ENCODE results near the gene OSM.

The OSM gene

DNA sequence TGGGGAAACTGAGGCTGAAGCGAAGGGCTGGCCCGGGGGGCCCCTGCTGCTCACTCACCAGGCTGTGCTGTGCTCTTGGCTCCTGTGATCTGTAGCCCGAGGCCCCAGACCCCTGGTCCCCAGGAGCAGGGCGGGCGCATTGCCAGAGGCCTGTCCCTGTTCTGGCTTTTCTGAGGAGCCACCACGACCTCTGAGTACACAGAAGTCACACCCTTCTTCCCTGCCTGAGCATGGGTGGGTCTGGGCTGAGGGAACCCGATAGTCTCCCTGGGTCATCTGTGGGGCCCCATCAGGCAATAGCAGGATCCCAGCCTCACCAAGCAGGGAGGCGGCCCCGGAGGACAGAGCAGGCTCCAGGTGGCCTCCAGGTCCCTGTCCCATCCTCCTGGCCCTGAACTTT is 17.5 kb upstream of the OSM start:
- no peak for DNase-seq

DNA sequence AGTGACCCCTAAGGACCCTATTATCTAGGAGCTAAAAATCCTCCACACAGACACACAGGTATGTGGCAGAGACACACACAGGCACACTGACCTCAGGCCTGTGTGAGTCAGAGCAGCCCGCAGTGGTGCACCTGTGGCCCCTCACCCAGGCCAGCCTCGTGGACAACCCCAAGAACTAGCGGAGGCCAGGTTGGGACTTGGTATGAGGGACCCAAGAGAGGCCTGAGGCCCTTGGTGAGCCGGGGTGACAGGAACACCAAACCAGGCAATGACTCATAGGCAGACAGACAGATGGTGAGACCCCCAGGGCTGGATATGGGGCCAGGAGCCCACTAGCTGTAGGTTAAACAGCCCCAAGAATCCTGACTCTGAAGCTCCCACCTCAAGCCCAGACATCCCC is 16.7 kb upstream of the OSM start:
- DNase-seq = no peak

DNA sequence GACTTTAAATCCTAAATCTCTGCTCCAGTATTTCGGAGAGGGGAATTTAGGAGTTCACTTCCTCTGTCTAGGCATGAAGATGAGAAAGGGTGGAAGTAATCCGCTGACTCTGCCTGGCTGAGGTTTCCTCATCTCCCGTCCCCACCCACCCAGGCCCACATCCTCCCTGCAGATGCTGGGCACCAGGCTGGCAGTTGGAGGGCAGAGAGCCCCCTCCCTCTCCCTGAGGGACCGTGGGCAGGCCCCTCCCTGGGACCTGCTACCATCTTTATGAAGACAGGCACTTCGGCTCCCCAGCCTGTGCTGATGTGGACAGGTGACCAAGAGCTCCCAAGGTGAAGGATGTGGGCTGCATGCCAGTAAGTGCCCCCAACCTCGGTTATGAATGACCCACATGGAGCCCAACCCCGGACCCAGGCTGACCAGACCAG is 16.0 kb upstream of the OSM start:
- no peak for DNase-seq

DNA sequence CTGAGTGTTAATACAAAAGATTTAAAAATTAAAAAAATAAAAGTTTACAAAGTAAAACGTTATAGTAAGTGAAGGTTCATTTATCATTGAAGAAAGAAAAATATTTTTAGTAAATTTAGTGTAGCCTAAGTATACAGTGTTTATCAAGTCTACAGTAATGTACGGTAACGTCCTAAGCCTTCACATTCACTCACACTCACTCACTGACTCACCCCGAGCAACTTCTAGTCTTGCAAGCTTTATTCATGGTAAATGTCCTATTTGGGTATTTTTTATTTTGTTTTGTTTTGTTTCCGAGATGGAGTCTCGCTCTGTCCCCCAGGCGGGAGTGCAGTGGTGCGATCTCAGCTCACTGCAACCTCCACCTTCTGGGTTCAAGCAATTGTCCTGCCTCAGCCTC is 13.9 kb upstream of the OSM start:
- DNase-seq = no peak

DNA sequence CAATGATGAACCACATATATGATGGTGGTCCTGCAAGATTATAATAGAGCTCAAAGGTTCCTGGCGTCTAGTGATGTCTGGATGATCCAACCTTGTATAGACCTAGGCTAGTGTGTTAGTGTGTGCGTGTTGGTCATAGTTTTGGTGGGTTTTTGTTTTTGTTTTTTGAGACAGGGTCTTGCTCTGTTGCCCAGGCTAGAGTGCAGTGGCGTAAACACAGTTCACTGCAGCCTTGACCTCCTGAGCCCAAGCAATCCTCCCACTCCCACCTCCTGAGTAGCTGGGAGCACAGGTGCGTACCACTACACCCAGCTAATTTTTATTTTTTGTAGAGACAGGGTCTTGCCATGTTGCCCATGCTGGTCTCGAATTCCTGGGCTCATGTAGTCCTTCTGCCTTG is 13.3 kb upstream of the OSM start:
- no peak for DNase-seq

DNA sequence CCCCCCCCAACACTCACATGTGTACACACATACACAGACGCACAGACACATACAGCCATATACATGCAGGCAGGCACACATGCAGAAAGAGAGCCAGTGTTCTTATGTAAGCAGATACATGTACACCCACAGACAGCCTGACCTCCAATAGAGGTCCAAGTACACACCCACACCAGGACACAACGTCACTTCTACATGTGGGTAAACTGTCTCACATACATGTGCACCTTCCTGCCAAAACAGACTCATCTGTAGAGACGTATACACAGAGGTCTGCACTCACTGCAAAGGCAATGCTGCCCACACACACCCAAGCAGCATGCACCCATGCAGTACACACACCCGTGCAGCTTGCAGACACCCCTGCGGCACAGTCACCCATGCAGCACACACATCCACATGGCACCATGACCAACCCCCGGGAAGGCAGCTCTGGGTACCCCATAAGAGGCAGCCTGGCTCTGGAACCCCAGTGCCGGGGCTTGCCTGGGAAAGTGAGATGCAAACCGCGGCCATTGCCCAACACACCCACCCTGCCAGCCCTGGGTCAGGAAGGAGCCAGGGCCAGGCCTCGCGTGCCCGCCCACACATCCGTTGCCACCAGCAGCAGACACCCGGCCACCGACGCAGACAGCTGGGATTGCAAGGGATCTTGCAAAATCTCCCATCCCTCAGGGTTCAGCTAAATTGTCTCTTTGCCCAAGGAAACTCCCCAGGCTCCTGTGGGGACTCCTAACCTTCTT is 12.6 kb upstream of the OSM start:
- no peak for DNase-seq

DNA sequence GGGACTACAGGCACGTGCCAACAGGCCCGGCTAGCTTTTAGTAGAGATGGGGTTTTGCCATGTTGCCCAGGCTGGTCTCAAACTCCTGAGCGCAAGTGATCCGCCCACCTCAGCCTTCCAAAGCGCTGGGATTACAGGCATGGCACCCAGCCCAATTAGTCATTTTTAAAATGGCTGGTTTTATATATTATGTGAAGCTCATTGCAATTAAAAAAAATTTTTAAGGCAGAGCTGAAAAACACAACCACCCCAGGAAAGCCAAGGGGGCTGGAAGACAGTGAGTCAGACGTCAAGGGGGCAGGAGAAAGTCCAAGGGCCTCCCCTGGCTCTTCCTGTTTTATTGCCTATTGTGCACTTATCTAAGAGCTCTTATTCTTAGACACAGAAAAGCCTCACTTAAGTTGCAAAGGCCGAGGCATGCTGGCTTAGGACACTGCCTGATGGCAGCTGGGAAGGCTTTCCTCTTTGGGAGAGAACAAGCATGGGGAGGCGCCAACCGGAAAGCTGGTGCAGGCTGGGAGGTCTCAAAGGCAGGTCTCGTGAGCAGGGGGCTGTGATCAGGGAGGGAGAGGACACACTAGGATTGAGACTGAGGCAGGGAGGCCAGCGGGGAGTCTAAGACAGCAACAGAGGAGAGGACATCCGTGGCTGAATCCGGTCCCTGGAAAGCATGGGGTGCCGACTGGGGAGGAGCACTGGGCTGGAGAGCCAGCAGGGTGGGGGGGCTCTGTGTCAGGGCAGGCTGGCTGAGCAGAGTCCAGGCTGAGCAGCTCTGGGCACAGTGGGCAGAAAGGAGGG is 11.1 kb upstream of the OSM start:
- no peak for DNase-seq

DNA sequence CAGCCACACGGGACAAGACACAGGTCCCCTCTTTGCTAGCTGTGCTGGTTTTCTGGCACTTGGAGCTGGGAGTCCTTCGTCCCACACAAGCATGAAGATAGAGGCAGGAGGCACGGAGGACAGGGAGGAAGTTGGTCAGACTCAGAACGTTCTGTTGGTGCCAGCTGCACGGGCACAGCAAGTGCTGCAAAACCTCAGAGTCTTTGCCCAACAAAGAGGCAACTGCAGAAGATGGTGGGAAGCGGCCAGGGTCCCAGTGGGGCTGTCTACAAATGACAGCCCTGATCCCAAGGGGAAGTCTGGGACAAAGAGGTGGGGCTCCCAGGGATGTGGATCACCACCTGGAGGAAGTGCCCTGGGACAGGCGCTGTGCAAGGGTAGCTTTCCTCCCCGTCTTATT is 9.4 kb upstream of the OSM start:
- DNase-seq = no peak

DNA sequence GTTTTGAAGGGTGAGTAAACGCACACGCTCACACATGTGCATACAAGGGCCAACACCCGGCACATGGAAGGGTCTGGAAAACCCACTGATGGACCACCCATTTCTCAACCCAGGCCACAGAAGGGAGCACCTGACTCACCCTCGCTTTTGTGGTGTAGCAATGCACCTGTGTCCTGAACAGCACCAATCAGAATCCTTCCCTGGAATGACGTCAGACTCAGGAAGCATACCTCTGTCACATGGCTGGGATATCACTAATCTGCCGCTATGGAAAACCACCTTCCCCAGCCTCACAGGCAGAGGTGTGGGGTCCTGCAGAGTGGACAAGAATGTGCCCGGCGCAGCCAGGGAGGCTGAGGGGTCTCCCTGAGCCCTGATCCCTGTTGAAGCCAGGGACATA is 9.0 kb upstream of the OSM start:
- DNase-seq = no peak

DNA sequence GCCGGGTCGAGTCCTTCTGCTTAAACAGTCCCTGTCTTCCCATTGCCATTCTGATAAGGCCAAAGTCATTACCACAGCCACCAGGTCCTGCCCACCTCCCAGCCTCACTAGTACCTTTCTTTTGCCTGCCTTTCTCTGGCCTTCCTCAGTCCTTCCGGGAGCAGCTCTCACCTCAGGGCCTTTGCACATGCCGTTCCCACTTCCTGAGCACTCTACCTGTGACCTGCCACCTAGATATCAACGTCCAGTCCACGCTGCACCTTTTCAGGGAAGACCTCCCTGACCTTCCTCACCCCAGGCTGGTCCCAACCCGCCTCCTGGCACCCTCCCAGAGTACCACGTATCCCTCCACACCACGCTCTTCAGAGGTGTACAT is 7.8 kb upstream of the OSM start:
- no peak for DNase-seq

DNA sequence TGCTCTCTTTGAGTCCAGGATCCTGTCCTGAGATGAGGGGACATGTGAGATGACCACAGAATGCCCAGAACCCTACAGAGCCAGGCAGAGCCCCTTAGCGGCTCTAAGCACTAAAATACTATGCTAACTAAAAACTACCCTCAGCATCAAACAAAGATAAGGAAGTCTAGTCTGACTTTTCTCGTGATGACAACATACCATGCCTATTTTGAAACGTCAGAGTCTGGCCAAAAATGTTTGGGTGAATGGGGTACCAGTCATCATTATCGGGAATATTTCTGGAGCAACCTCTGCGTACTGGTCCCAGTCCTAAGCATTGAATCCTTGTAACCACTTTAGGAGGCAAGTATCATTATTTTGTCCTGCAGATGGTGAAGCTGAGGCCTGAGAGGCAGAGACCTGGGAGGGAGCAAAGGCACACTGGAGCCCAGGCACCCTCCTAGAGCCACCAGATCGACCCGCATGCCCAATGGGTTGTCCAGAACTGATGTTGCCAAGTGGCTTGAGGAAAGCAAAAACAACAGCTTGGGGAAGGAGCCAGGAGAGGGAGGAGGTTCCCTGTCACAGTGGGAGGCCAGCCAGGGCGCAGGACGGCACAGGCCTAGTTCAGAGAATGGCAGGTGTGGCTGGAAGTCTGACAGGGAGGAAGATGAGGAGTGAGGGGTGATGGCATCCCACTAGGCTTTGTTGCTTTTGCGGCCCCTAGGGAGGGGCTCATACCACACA is 7.2 kb upstream of the OSM start:
- DNase-seq = no peak

DNA sequence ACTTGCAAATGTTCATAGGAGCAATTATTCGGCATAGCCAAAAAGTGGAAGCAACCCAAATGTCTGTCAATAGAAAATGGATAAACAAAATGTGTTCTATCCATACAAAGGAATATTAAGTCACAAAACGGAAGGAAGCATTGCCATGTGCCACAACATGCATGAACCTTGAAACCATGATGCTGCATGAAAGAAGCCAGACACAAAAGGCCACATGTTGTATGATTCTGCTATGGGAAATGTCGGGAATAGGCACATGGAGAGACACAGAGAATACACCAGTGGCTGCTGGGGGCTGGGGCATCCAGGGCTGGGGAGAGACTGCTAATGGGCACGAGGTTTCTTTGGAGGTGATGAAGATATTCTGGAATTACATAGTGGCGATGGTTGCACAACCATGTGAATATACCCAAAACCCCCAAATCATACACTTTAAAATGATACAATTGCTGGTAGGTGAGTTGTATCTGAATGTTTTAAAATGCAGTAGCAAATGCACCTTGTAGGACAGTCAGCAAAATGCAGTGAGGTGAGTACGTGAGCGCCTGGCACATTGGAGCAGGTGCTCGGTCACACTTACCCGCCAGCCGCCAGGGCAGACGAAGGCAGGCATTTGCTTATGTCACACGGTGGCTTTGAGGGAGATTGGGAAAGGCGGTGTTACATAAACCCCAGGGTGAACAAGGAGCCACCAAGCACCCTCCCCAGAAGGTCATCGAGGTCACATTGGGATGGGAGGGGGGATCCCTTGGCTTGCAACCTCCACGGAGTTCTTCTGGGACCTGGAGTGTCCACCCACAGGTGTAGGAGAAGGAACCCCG is 6.3 kb upstream of the OSM start:
- no peak for DNase-seq

DNA sequence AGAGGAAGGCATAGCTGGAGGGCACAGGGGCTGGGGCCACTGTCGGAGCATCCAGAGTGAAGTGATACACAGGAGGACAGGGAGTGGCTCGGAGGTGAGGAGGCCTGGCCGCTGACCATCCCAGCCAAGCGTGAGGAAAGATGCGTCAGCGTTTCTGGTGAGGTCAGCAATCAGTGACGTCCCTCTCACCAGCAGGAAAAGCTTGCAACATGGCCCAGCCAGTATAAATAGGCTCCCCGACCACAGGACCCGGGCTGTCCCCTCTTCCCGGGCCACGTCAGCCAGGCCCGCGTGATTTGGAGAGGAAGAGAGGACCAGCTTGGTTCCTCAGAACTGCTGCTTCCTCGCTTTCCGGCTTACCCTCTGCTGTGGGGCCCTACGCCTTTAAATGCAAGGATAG is 4.2 kb upstream of the OSM start:
- DNase-seq = no peak

DNA sequence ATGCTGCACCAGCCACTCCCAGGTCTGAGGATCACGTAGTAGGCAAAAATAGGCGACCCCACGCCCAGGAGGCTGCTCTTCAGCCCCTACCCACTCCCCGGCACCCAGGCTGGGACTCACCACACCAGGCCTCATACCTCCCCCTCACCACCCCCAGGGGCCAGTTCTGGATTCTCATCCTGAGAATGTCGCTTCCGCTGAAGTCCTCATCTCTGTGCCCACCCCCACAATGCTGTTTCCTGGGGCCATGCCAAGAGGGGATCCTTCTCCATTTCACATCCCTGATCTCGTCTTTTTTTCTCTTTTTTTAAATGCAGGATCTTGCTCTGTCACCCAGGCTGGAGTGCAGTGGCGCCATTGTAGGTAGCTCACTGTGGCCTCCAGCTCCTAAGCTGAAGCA is 1.7 kb upstream of the OSM start:
- no peak for DNase-seq

DNA sequence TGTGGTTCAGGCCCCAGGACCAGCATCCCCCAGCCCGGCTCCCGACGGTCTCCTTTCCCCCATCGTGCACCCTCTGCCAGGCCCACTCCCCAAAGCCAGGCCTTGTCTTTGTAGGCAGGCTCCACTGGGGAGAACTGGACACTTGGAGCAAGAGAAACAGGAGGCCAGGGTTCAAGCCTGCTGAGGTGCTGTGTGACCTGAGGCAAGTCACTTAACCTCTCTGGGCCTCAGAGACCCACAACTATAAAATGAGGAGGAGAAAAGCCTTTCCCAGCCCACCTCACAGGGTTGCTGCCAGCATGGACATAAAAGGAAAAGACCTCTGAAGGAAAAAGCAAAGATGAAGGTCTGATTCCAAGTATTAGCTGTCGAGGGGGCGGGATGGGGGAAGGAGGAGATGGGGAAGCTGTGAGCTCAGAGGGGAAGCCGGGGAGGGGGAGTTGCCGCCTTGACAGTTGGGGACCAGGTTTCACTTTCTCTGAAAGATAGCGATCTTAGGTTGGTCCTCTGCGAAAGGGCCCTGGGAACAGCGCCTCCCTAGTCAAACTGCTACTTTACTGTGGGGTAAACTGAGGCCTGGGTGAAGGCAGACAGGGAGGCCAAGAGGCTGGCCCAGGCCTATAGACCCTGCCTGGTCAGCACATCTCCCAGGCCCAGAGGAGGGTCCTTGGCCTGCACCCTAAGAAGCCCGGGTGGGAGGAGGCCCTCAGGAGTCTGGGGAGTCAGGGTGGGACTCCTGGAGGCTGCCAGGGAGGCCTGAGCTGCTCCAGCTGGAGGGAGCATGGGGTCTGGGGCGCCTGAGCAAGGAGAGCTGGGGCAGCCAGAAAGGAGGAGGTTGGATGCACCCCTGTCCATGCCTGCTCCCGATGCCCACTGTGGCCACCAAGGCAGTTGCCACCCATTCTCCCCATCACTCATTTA is 991 bp upstream of the OSM start:
- no peak for DNase-seq

DNA sequence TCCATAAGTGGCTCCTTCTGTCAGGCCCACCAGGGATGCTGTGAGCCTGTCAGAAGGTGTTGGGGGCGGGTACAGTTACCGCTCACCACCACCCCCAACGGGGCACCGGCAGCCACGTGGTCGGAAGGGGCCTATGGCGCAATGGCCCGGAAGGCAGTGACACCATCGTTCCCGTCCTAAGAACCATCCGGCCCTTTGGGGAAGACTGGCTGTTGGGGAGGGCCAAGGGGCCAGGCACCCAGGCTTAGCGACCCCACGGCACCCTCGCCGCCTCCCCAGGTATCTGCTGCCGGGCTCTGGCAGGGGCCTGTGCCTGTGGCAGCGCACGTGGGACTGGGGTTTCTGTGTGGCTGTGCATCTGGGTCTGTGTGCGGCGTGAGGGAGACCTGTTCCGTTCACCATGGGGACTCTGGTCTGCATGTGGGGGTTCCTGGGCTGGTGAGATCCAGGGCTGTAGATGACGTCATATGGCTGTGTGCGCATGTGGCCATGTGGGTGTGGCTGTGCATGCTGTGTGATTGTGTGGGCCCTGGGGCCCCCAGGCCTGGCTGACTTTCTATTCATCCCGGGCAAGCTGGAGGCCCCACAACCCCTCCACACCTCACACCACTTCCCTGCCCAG is 717 bp downstream of the OSM start:
- DNase-seq = no peak

DNA sequence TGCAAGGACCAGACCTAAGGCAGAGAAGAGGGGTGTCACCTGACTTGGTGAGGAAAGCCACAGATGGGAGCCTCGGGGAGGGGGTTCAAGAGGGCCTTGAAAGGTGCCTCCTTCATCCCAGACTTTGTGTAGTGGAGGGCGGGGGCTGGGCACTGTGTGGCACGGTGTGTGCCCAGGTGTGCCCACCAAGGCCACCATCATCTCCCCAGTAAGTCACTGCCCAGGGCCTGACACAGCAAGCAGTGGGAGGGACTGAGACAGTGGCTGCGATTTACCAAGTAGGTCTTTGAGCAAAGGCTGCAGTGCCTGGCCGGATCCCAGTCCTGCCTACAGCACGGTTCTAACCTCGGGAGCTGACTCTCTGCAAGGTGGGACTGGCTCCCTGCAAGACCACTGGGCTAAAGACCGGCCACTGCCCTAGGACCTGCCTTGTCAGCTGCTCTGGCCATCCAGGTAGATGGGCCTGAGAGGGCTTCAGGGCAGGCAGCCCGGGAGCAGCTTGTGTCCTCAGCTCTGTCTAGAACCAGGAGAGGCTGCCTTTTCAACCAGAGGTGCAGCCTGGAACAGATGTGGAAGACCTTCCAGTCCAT is 1.4 kb downstream of the OSM start:
- no peak for DNase-seq

DNA sequence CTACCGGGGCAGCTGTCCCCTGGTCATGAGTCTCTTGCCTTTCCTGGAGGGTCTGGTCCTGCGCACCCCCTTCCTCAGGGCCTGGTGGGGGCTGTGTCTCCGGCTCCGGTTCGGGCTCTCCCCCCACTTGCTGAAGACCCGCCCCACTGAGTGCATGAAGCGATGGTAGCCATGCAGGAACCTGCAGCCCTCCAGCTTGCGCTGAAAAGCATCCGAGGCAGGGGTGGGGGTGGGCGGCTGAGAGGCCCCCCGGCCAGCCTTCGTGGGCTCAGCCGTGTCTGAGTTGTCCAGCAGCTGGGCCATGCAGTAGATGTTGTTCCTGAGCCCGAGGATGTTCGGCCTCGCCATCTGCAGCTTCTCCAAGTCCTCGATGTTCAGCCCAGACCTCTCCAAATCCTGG is 2.8 kb downstream of the OSM start:
- no peak for DNase-seq

DNA sequence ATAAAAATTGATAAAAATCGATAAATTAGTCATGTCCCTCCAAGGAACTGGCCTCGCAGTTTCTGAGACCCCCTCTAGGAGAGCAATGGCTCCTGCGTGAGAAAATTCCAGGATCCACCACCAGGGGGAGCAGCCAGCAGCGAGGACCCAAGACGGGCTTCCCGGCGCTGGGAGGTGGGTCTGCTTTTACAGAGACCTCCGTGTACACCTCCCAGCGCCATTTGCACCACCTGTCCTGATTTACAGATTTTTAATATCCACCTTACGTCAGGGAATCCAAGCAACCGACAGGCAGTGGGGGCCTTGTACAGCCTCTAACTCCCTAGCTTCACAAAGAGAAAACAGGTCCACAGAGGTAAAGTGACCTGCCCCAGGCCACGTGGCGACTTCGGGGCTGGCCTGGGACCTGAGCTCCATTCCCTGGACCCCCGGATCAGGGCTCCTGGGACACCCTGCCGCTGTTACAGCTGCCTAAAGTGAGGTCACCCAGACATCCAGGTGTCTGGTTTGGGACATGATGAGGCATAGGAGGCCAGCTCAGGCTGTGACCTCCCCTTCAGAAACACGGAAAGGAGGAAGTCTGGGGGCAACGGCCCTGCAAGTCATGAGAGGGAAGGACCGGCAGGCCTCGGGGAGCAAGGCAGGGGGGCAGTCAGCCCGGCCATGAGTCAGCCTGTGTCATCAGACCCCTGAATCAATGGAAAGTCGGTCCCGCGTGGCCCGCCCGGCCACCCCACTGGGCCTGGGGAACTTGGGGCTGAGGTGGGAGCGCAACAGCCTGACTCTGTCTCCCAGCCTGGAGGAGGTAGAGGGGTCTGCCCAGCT is 3.5 kb downstream of the OSM start:
- peak; percentile 11 to 71 for DNase-seq

DNA sequence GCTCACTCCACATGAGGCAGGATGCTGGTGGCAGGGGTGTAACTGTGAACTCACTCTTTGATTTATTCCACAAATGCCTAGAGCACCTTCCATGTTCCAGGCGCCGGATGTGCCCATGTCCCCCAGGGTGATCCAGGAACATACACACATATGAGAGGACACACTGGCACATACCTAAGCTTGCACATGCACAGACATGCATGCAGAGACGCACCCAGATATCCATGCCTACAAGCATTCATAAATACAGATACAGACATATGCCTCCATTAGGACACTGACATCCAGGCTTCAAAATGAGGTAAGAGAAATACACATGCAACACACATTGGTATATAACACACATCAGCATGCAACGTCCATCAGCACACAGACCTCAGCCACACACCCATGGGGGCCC is 4.5 kb downstream of the OSM start:
- no peak for DNase-seq

All from NCI-H526 (cell line).